ENCODE measurements around the gene MDH1B.

MDH1B gene

DNA sequence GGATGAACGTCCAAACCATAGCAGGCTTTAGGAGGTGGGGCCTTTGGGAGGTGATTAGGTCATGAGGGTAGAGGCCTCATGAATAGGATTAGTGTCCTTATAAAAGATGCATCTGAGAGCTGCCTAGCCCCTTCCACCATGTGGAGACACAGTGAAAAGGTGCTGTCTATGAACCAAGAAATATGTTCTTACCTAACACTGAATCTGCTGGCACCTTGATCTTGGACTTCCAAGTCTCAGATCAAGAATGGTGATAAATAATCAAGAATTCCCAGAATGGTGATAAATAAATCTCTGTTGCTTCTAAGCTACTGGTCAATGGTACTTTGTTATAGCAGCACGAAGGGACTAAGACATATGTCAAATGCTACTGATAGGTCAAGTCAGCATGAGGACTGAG, 31.8 kb downstream of the MDH1B start:
- DNase-seq (ENCODE audit: low read depth), result no peak
- TF ChIP-seq CTCF (IDR thresholded peaks at IDR 0.05; ENCODE audit: low read depth, low read length, missing control alignments), result no peak
- no peak overlapping the region for H3K4me3 ChIP-seq (ENCODE audit: low read depth, low read length)
- in situ Hi-C loops (cut with HindIII; ENCODE audit: low sequenced_read_pairs), result no loop called here

- TF ChIP-seq CTCF (IDR thresholded peaks at IDR 0.05; ENCODE audit: low read depth, low read length, missing control alignments), result no peak
- in situ Hi-C loops (cut with HindIII; ENCODE audit: low sequenced_read_pairs), result no loop called here
- DNase-seq (ENCODE audit: low read depth), result no peak
- no peak overlapping the region for H3K4me3 ChIP-seq (ENCODE audit: low read depth, low read length)
Measured at GRCh38 chr2:206728277-206729199, 36.6 kb downstream of the MDH1B start.

DNA sequence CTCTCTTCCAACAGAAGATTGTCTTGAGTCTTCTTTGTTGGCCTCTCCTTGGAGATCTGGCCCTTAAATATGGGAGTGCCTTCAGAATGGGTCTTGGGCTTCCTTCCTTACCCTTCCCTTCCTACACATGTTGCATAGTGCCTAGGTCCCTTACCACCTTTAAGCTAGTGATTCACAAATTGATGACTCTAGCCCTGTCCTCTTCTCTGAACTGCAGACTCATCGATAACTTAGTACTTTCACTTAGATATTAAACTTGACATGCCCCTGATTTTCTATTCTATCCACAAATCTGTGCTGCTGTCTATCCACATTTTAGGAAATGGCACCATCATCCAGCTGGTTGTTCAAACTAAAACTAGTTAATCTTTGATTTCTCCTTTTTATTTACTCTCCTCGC, 37.8 kb downstream of the MDH1B start:
- H3K4me3 ChIP-seq (ENCODE audit: low read depth, low read length), result no peak overlapping the region
- TF ChIP-seq CTCF (IDR thresholded peaks at IDR 0.05; ENCODE audit: low read depth, low read length, missing control alignments), result no peak
- DNase-seq (ENCODE audit: low read depth), result no peak
- in situ Hi-C loops (cut with HindIII; ENCODE audit: low sequenced_read_pairs), result no loop called here

DNA sequence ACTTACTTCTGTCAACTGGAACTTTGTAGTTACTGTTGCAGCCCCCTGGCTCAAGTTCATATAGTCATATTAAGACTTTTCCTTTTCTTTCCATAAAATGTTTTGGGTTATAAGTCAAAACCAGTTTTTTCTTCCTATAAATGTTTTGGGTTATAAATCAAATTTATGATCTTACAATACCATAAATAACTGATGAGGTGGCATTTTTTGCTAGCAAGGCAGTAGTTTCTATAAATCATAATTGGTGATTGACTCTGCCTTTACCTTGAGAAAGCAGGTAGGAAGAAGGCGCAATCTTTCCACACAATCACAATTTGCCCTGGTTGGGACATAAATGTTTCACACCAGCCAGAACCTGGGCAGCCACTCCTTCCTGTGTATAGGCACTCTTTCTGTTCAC, 41.8 kb downstream of the MDH1B start:
- no peak for TF ChIP-seq CTCF (IDR thresholded peaks at IDR 0.05; ENCODE audit: low read depth, low read length, missing control alignments)
- H3K4me3 ChIP-seq (ENCODE audit: low read depth, low read length), result no peak overlapping the region
- in situ Hi-C loops (cut with HindIII; ENCODE audit: low sequenced_read_pairs), result no loop called here
- DNase-seq (ENCODE audit: low read depth), result no peak

- TF ChIP-seq CTCF (IDR thresholded peaks at IDR 0.05; ENCODE audit: low read depth, low read length, missing control alignments), result no peak
- no peak for DNase-seq (ENCODE audit: low read depth)
- in situ Hi-C loops (cut with HindIII; ENCODE audit: low sequenced_read_pairs), result no loop called here
- no peak overlapping the region for H3K4me3 ChIP-seq (ENCODE audit: low read depth, low read length)
Measured at GRCh38 chr2:206721256-206721920, 43.7 kb downstream of the MDH1B start.

- no peak within 1 kb of the TSS for H3K4me3 ChIP-seq (ENCODE audit: low read depth, low read length)
- no peak for DNase-seq (ENCODE audit: low read depth)
- TF ChIP-seq CTCF (IDR thresholded peaks at IDR 0.05; ENCODE audit: low read depth, low read length, missing control alignments), result no peak
- in situ Hi-C loops (cut with HindIII; ENCODE audit: low sequenced_read_pairs), result no loop called here
Measured at GRCh38 chr2:206718296-206718695, 46.8 kb downstream of the MDH1B start, which contains the start of gene DYTN. TSS of gene DYTN (minus strand) at chr2:206718396. CDS start at chr2:206718279, 117 bp downstream.

Measured in astrocyte of the cerebellum (primary cell).